ENCODE data around the gene GRAMD4.

- no peak for TF ChIP-seq TAF1 (IDR thresholded peaks at IDR 0.05; ENCODE audit: low read depth, low read length)
- no peak for TF ChIP-seq POLR2A (IDR thresholded peaks at IDR 0.05; ENCODE audit: low read depth, low read length)
- TF ChIP-seq POLR2AphosphoS5 (IDR thresholded peaks at IDR 0.05; ENCODE audit: low read depth, low read length), result no peak
- TF ChIP-seq POU2F2 (IDR thresholded peaks at IDR 0.05; ENCODE audit: low read depth, low read length), result no peak
- no peak for TF ChIP-seq PAX5 (IDR thresholded peaks at IDR 0.05; ENCODE audit: insufficient read depth, low read length, severe bottlenecking)
These were observed 45.0 kb downstream of the GRAMD4 start for GRCh38 chr22:46665151-46665695.

Data from GM12891 (cell line).